ENCODE measurements around the gene KRT81. TPM values are rescaled to one million over a fixed set of nuclear protein-coding genes. Genes with fewer than 3 reads are reported as not detected.

The KRT81 gene
- not detected for total RNA-seq

- CTCF ChIA-PET, result no interaction called here
Observed at GRCh38 chr12:52291267-52291935, at the start of gene KRT81. Gene KRT81 (minus strand): TSS chr12:52291534. CDS start chr12:52291465, 69 bp downstream.

DNA sequence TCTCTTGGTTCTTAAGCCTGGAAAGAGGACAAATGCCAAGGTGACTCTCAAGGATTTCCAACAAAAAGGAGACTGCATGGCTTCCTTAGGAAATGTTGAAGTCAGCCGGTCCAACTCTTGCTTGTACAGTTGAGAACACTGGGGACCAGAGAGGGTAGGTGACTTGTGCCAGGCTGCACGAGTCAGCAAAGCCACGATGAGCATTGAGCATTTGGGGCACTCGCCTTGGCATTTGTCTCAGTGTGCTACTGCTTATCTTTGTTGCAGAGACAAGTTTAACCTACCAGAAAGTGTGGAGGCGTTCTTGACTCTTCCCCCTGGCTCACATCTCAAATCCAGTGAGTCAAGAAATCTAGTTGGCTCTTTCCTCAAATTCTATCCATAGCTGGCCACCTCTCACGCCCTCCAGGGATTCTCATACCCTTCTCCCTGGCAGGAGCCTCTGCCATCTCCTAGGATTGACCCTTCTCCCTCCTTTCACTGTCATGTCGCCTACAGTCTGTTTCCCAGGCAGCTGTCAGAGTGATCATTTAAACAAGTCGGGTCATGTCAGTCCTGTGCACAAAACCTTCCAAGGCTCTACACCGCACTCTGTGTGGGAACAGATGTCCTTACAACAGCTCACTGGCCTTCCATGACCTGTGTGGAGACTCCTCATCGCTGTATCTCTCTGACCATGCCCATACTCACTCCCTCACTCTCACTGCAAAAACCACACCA lies 47.1 kb upstream of the KRT81 start:
- CTCF ChIA-PET, result no interaction called here
- POLR2A ChIA-PET, result no interaction called here

More at GRCh38 chr12:52291267-52291935, at the start of gene KRT81:
- POLR2A ChIA-PET, result no interaction called here

GRCh38 chr12:52337054-52337453 lies 45.7 kb upstream of the KRT81 start:
- CTCF ChIA-PET, result no interaction called here
- POLR2A ChIA-PET, result no interaction called here

DNA sequence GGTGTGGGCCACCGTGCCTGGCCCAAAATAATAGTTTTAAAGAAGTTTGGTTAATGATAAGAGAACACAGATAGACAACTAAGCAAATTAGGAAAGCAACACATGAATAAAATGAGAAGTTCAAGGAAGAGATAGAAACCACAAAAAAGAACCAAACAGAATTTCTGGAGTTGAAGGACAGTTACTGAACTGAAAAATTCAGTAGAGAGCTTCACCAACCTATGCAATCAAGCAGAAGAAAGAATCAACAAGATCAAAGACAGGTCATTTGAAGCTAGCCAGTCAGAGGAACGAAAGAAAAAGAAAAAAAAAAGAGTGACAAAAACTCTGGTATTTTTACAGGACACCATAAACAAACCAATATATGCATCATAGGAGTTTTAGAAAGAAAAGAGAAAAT lies 45.3 kb upstream of the KRT81 start:
- POLR2A ChIA-PET, result no interaction called here
- CTCF ChIA-PET, result no interaction called here

DNA sequence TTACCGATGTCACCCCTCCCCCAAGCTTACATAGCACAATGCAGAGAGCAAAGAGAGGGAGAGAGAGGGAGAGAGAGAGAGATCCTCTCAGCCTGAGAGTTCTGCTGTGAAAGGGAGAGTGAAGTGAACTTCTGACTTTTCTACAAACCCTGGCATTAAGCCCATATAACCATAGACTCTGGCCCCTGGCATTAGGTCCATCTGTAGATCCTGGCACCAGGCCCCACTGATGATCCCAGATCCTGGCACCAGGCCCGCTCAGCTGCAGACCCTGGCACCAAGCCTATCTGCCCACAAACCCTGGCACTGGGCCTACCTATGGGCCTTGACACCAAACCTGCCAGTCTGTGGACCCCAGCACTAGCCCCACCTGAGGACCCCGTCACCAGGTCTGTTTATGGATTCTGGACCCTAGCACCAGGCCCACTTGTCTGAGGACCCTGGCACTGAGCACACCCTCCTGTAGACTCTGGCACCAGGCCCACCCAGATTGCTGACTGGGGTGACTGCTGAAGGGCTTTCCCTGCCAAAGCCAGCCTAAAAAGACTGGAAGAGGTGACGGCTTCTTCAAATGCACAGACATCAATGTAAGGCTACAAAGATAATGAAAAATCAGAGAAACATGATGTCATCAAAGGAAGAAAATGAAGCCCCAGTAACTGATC lies 44.4 kb upstream of the KRT81 start:
- POLR2A ChIA-PET, result interaction anchor here (0.5 kb wide), 1 partner anchor 1443 kb away, joined by 4 read pairs; no protein-coding TSS in a partner anchor
- CTCF ChIA-PET, result no interaction called here

- ChIA-PET POLR2A (no interaction called here), CTCF (no interaction called here)
Observed at GRCh38 chr12:52334185-52334584, 42.9 kb upstream of the KRT81 start.

GRCh38 chr12:52333321-52333720 lies 42.0 kb upstream of the KRT81 start:
- ChIA-PET POLR2A (interaction anchor here (0.7 kb wide), 1 partner anchor 43 kb away, joined by 3 read pairs; no protein-coding TSS in a partner anchor), CTCF (interaction anchor here (0.8 kb wide), 1 partner anchor 25 kb away, joined by 3 read pairs; no protein-coding TSS in a partner anchor)

GRCh38 chr12:52332381-52332780 lies 41.0 kb upstream of the KRT81 start:
- CTCF ChIA-PET, result interaction anchor here (0.8 kb wide), 1 partner anchor 24 kb away, joined by 3 read pairs; no protein-coding TSS in a partner anchor
- POLR2A ChIA-PET, result no interaction called here

- CTCF ChIA-PET, result no interaction called here
- POLR2A ChIA-PET, result no interaction called here
Observed at GRCh38 chr12:52331833-52332232, 40.5 kb upstream of the KRT81 start.

DNA sequence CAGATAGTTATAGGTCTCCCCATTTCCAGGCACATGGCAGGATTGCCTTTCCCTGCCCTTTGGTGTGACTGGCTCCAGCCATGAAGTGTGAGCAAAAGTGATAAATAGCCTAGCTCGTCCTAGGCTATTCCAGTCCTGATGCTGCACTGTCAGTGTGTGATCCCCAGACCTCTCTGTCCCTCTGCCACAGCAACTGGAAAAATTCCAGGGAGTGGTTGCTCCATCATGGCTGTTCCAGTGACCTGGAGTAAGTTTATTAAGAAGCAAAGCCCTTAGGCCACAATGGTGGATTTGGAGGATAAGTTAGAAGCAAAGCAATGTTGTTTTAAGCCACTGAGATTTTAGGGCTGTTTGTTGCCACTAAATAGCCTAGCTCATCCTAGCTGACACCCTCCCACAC lies 39.7 kb upstream of the KRT81 start:
- POLR2A ChIA-PET, result no interaction called here

GRCh38 chr12:52327830-52328500 lies 36.6 kb upstream of the KRT81 start:
- ChIA-PET POLR2A (interaction anchor here (0.6 kb wide), 1 partner anchor 1621 kb away, joined by 3 read pairs; no protein-coding TSS in a partner anchor), CTCF (interaction anchor here (0.8 to 1.8 kb wide), 14 partner anchors 12 to 552 kb away, joined by 3 to 10 read pairs (median 3); no protein-coding TSS in a partner anchor)

More for the DNA sequence above, 39.7 kb upstream of the KRT81 start:
- CTCF ChIA-PET, result interaction anchor here (0.8 kb wide), 1 partner anchor 174 kb away, joined by 3 read pairs; no protein-coding TSS in a partner anchor

DNA sequence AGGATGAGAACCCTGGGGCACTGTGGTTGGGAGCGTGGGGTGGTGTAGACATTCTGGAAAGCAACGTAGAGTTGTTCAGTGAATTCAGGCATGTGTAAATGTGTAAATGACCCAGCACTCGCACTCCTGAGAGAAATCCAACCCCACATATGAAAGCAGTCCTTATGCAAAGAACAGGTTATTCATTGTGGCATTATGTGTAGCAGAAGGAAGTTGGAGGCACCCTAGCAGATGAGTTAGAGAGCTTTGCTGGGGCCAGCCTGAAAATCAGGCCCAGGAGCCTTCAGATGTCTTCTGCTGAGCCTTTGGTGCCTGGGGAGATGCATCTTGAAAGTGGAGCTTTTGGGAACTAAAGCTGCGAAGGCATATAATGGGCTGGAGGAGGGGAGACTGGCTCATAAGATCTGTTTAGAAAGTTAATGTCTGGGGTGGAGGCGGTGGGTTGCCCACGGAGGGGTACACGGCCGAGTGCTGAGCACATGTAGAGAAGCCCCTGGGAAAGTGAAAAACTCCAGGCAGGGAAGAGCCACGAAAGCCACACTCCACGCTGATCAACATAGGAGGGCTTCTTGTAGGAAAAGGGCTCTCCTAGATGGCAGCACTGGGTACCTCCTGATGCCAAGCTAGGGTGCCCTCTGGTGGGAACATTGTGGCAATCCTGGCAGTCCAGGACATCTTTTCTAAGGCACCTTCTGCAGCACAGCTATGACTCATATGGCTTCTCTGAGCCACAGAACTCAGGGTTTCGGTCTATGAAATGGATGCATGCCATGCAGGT lies 35.9 kb upstream of the KRT81 start:
- POLR2A ChIA-PET, result no interaction called here

DNA sequence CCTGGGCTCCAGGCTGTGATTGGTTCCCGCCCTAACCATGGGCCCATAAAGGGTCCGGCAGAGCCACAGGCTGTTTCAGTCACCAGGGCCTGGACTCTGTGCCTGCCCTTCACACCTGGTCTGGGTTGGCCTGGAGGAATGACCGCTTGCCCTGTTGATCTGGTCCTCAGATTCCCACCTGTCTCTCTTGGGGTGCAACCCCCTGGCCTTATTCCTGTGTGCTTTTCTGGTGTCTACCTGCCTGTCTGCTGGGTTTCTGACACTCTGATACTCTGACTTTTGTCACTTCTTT lies 32.8 kb upstream of the KRT81 start:
- ChIA-PET POLR2A (no interaction called here), CTCF (interaction anchor here (1.8 kb wide), 1 partner anchor 45 kb away, joined by 5 read pairs; no protein-coding TSS in a partner anchor)

More for the DNA sequence above, 35.9 kb upstream of the KRT81 start:
- CTCF ChIA-PET, result interaction anchor here (0.8 to 1.8 kb wide), 14 partner anchors 11 to 552 kb away, joined by 3 to 10 read pairs (median 3); no protein-coding TSS in a partner anchor

DNA sequence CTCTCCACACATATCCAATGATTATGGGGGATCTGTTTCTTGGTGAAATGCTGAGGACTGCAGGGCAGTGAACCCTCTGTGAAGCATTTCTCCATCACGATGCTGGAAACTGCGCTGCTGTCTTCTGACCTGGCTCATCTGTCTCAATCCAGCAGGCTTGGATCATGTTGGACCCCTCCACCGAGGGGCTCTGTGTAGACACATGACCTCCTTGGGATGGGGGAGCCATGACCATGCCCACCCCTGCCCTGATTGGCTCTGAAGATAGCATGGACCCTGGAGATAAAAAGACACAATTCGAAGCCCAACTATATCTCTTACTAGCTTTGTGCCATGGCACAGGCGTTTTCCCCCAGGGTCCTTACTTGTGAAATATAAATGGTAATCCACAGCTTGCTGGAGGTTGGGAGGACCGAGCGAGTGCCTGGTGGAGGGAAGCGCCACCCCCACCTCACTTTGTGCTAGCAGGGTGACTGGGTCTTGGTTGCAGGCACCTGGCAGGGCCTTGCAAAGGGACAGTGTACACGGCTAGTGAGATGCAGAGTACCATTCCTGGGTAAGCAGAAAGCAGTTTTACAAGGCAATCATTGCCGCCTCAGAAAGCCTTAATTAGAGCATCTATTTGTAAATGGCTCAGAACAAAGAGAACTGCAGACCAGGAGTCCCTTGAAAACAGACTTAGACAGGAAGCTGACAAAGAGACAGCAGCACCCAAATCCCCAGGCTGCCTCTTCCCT lies 32.2 kb upstream of the KRT81 start:
- CTCF ChIA-PET, result interaction anchor here (1.8 kb wide), 1 partner anchor 45 kb away, joined by 5 read pairs; no protein-coding TSS in a partner anchor
- POLR2A ChIA-PET, result no interaction called here

DNA sequence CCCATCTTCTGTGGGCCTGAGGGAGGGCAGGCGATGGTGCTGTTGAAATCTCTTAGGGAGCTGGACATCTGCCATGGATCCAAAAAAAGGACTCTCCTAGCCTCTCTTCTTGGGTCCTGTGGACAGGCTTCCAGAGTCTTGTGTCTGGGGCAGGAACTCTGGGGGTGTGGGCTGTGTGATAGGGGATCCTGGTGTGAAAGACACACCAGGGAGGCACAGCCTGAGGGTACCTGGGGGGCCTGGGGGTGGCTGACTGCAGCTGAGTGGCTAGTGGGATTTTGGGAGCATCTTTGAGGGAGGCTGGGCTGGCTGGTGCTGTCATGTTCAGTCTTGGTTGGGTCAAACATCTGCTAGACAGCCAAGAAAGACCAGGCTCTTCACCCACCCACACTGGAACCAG lies 31.7 kb upstream of the KRT81 start:
- ChIA-PET CTCF (no interaction called here), POLR2A (no interaction called here)

- POLR2A ChIA-PET, result no interaction called here
- CTCF ChIA-PET, result no interaction called here
Observed at GRCh38 chr12:52322069-52322468, 30.7 kb upstream of the KRT81 start.

DNA sequence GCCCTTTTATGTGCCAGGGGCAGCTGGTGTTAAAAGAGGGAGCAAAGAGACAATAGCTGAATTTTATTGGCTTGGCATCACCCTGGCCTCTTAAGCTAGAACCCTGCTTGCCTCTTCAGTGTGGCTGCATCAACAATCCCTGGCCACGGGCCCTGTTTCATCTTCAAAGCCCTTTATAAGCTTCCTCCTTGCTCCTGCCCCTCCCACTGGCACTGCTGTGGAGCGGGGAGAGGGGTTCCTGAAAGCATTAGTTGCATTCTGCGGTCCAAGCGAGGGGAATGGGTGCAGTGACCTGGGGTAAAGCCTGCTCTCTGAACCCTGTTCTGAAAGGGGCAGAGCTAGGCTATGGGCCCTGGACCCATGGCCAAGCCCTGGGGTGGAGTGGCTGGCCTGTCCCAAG lies 30.1 kb upstream of the KRT81 start:
- POLR2A ChIA-PET, result no interaction called here

GRCh38 chr12:52320784-52321400 lies 29.6 kb upstream of the KRT81 start, which contains the start of gene KRT83:
Gene KRT83 (minus strand): TSS chr12:52321398. CDS start chr12:52321335, 63 bp downstream.
- CTCF ChIA-PET, result no interaction called here

More for the DNA sequence above, 30.1 kb upstream of the KRT81 start:
- CTCF ChIA-PET, result no interaction called here

More at GRCh38 chr12:52320784-52321400, 29.6 kb upstream of the KRT81 start, which contains the start of gene KRT83:
- POLR2A ChIA-PET, result no interaction called here

Data from activated CD8-positive, alpha-beta memory T cell treated with anti-CD3 and anti-CD28 coated beads for 36 hours (primary cell).